ENCODE measurements around the gene FAM13A. TPM values are rescaled to one million over a fixed set of nuclear protein-coding genes. Genes with fewer than 3 reads are reported as not detected.

Gene FAM13A
- total and polyA plus RNA-seq, 2 donors (not counting 3 experiments of a cell fraction or from before 2014, with no cell fraction given): 3.3 to 10.5 TPM

DNA sequence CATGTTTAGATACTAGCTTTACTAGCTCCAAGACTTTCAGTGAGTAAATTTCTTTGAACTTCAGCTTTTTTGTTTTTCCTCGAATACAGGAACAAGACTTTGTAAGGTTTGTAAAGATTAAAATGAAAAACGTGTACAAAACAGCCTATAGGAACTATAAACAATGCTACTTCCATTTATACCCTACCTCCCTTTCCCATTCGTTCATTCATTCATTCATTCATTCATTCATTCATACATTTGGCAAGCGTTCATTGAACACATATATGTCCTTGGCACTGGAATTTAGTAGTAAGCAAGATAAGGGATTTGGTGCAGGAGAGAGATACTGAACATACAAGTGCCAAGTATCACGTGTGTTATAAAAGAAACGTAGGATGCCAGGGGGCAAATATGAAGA is 293.9 kb downstream of the FAM13A start:
- Histone ChIP-seq H3K27me3 (ENCODE audit: control insufficient read depth in 2 of 2, insufficient read depth in 2 of 2, low read length in 2 of 2) (no peaks in the 10 kb centered on the region), H3K27ac (ENCODE audit: insufficient read depth, low read depth, low read length) (no peak overlapping the region), H3K36me3 (ENCODE audit: control insufficient read depth in 2 of 2, extremely low read depth in 1 of 2, insufficient read depth in 2 of 2, low read length in 2 of 2) (no peaks in the 10 kb centered on the region), H2AFZ (ENCODE audit: low read depth, low read length) (no peak overlapping the region), H3K9me3 (replicated peaks; ENCODE audit: control insufficient read depth, insufficient read depth, low read length) (no peaks in the 10 kb centered on the region), H4K20me1 (replicated peaks; ENCODE audit: control insufficient read depth, extremely low read depth, insufficient read depth, low read length) (no peaks in the 10 kb centered on the region), H3K79me2 (ENCODE audit: control insufficient read depth, insufficient read depth, low read length) (no peaks in the 10 kb centered on the region), H3K4me2 (ENCODE audit: insufficient read depth, low read length) (no peak overlapping the region), H3K4me3 (replicated peaks in 1 of 3; ENCODE audit: insufficient read depth in 1 of 3, low read depth in 1 of 3, low read length in 3 of 3) (no peak overlapping the region), H3K4me1 (ENCODE audit: control insufficient read depth, extremely low read depth, insufficient read depth, low read length) (peaks cover 3% of the 10 kb centered on the region), H3K9ac (replicated peaks; ENCODE audit: extremely low read depth, insufficient read depth, low read length) (no peak overlapping the region), H3K9me1 (replicated peaks; ENCODE audit: control insufficient read depth, extremely low read depth, insufficient read depth, low read length) (no peaks in the 10 kb centered on the region)
- DNase-seq (ENCODE audit: low read depth, low spot score): no peak
- intact Hi-C loops (cut with micrococcal nuclease): no loop called here
- no peak for TF ChIP-seq EZH2 (IDR thresholded peaks at IDR 0.05; ENCODE audit: borderline replicate concordance, low read depth, low read length, severe bottlenecking)
- TF ChIP-seq POLR2AphosphoS5 (IDR thresholded peaks at IDR 0.05; ENCODE audit: insufficient read depth, low read depth, low read length): no peak
- TF ChIP-seq, protein P1, sequence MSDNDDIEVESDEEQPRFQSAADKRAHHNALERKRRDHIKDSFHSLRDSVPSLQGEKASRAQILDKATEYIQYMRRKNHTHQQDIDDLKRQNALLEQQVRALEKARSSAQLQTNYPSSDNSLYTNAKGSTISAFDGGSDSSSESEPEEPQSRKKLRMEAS (IDR thresholded peaks at IDR 0.05; ENCODE audit: insufficient read depth, insufficient read length): no peak
- ChIA-PET CTCF (no interaction called here), POLR2A (no interaction called here)
- BruUV-seq (replicated peaks): no TSS peak
- dilution Hi-C loops (cut with MboI; ENCODE audit: extremely low pct_ligation_motif_present, low sequenced_read_pairs): no loop called here
- FAIRE-seq: no peak

DNA sequence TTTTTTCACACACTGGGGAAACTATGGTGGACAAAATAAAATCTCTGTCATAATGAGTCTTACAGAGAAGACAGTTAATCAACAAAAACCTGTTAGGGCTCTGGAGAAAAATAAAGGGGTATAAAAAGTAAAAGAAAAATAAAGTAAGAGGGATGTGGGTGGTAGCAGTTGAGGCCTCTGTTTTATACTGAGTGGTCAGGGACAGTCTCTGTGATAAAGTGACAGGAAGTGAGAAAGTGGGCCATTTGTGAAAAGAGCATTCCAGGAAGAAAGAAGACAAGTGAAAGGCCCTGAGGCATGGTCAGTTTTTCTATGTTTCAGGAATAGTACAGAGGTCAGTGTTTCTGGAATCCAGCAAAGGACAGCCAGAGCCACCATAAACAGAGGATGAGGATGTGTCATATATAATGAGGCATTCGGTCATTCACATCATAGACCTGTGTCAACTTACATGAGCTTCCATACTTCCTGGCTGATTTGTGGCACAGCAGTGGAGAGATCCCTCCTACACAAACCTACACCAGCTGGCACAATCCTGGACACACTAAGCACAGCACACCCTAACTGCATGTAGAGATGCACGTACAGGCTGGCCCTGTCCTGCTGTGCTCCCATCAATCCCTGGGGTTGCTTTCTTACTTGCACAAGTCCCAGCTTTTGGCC is 295.0 kb downstream of the FAM13A start:
- Histone ChIP-seq H3K9ac (replicated peaks; ENCODE audit: extremely low read depth, insufficient read depth, low read length) (no peak overlapping the region), H3K9me1 (replicated peaks; ENCODE audit: control insufficient read depth, extremely low read depth, insufficient read depth, low read length) (no peaks in the 10 kb centered on the region), H3K27ac (ENCODE audit: insufficient read depth, low read depth, low read length) (no peak overlapping the region), H3K4me3 (replicated peaks in 1 of 3; ENCODE audit: insufficient read depth in 1 of 3, low read depth in 1 of 3, low read length in 3 of 3) (no peak overlapping the region), H2AFZ (ENCODE audit: low read depth, low read length) (no peak overlapping the region), H3K4me1 (ENCODE audit: control insufficient read depth, extremely low read depth, insufficient read depth, low read length) (peaks cover 3% of the 10 kb centered on the region), H3K9me3 (replicated peaks; ENCODE audit: control insufficient read depth, insufficient read depth, low read length) (no peaks in the 10 kb centered on the region), H4K20me1 (replicated peaks; ENCODE audit: control insufficient read depth, extremely low read depth, insufficient read depth, low read length) (no peaks in the 10 kb centered on the region), H3K27me3 (ENCODE audit: control insufficient read depth in 2 of 2, insufficient read depth in 2 of 2, low read length in 2 of 2) (no peaks in the 10 kb centered on the region), H3K4me2 (ENCODE audit: insufficient read depth, low read length) (no peak overlapping the region), H3K36me3 (ENCODE audit: control insufficient read depth in 2 of 2, extremely low read depth in 1 of 2, insufficient read depth in 2 of 2, low read length in 2 of 2) (no peaks in the 10 kb centered on the region), H3K79me2 (ENCODE audit: control insufficient read depth, insufficient read depth, low read length) (no peaks in the 10 kb centered on the region)
- FAIRE-seq: no peak
- BruUV-seq (replicated peaks): no TSS peak
- POLR2A ChIA-PET: no interaction called here
- CTCF ChIA-PET: no interaction called here
- dilution Hi-C loops (cut with MboI; ENCODE audit: extremely low pct_ligation_motif_present, low sequenced_read_pairs): no loop called here
- DNase-seq (ENCODE audit: low read depth, low spot score): no peak
- no peak for TF ChIP-seq POLR2AphosphoS5 (IDR thresholded peaks at IDR 0.05; ENCODE audit: insufficient read depth, low read depth, low read length)
- TF ChIP-seq, protein P2, sequence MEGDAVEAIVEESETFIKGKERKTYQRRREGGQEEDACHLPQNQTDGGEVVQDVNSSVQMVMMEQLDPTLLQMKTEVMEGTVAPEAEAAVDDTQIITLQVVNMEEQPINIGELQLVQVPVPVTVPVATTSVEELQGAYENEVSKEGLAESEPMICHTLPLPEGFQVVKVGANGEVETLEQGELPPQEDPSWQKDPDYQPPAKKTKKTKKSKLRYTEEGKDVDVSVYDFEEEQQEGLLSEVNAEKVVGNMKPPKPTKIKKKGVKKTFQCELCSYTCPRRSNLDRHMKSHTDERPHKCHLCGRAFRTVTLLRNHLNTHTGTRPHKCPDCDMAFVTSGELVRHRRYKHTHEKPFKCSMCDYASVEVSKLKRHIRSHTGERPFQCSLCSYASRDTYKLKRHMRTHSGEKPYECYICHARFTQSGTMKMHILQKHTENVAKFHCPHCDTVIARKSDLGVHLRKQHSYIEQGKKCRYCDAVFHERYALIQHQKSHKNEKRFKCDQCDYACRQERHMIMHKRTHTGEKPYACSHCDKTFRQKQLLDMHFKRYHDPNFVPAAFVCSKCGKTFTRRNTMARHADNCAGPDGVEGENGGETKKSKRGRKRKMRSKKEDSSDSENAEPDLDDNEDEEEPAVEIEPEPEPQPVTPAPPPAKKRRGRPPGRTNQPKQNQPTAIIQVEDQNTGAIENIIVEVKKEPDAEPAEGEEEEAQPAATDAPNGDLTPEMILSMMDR (IDR thresholded peaks at IDR 0.05; ENCODE audit: extremely low read depth in 1 of 2, insufficient read depth in 1 of 2, low read depth in 1 of 2, low read length in 2 of 2): no peak
- no peak for TF ChIP-seq MYC (IDR thresholded peaks at IDR 0.05; ENCODE audit: low read depth, low read length)
- TF ChIP-seq POLR2A (IDR thresholded peaks at IDR 0.05; ENCODE audit: low read depth, low read length): no peak
- TF ChIP-seq JUN (IDR thresholded peaks at IDR 0.05; ENCODE audit: borderline replicate concordance, insufficient read depth, insufficient read length, low read depth): no peak
- TF ChIP-seq FOS (IDR thresholded peaks at IDR 0.05; ENCODE audit: borderline replicate concordance, insufficient read depth, low read length): no peak
- TF ChIP-seq, protein P1 (IDR thresholded peaks at IDR 0.05; ENCODE audit: insufficient read depth, insufficient read length): no peak
- TF ChIP-seq EZH2 (IDR thresholded peaks at IDR 0.05; ENCODE audit: borderline replicate concordance, low read depth, low read length, severe bottlenecking): no peak
- TF ChIP-seq GATA2 (IDR thresholded peaks at IDR 0.05; ENCODE audit: insufficient read depth, insufficient read length, low read depth, low read length): no peak
- intact Hi-C loops (cut with micrococcal nuclease): no loop called here
